Tibial nerve (tissue), 4 donors: ENCODE results near the gene ASTN2.

ENCODE experiments used
- EP300 ChIP-seq, 2 donors: sonication (generic); formaldehyde crosslinking; IDR thresholded peaks; one replicate each; pipeline ENCODE4 v1.6.1; 2017; ENCODE audit warnings: antibody characterized with exemption in 2 of 2, mild to moderate bottlenecking in 1 of 2
- POLR2A ChIP-seq, 2 donors: fragments of 450-650 bp; IDR thresholded peaks; one replicate each; pipeline ENCODE4 v1.6.1; 2017; ENCODE audit warnings: antibody characterized with exemption in 2 of 2, mild to moderate bottlenecking in 2 of 2, moderate library complexity in 2 of 2
- TF ChIP-seq, protein P1 (sequence below), 5 experiments: fragments of 200-600 bp in 3 of 5; fragments of 450-650 bp in 2 of 5; sonication (generic) in 3 of 5; IDR thresholded peaks; one replicate each; pipeline ENCODE4 v1.5.1; 2016 to 2019; ENCODE audit warnings: antibody characterized with exemption in 5 of 5, mild to moderate bottlenecking in 3 of 5, moderate library complexity in 2 of 5

DNA sequence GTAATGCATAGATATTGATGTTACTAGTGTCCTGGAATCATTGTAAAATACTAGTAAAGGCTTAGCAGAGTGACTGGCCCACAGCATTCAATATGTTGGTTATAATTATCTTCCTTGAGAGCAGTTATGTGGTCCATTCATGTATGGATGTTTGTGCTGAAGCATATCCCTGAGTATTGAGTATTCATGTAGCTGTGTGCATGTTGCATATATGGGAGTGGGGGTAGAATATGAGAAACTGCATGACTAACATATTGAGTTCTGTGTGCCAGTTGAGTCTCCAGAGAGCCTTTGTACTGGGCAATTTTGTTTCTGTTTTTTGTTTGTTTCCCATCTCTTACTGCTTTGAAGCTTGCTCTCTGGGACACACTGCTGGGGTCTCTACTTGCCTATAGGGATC, 950.4 kb downstream of the ASTN2 start:
- TF ChIP-seq, protein P1, sequence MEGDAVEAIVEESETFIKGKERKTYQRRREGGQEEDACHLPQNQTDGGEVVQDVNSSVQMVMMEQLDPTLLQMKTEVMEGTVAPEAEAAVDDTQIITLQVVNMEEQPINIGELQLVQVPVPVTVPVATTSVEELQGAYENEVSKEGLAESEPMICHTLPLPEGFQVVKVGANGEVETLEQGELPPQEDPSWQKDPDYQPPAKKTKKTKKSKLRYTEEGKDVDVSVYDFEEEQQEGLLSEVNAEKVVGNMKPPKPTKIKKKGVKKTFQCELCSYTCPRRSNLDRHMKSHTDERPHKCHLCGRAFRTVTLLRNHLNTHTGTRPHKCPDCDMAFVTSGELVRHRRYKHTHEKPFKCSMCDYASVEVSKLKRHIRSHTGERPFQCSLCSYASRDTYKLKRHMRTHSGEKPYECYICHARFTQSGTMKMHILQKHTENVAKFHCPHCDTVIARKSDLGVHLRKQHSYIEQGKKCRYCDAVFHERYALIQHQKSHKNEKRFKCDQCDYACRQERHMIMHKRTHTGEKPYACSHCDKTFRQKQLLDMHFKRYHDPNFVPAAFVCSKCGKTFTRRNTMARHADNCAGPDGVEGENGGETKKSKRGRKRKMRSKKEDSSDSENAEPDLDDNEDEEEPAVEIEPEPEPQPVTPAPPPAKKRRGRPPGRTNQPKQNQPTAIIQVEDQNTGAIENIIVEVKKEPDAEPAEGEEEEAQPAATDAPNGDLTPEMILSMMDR (IDR thresholded peaks at IDR 0.05): no peak
- TF ChIP-seq EP300 (IDR thresholded peaks at IDR 0.05) (no peak), POLR2A (IDR thresholded peaks at IDR 0.05) (no peak)
